Lower lobe of right lung (tissue), 2 donors: Measurements from ENCODE around the gene DCLK1. TPM values are rescaled to one million over a fixed set of nuclear protein-coding genes. Genes with fewer than 3 reads are reported as not detected.
"Not testable (repeated sequence)": the region's sequence is repeated elsewhere in the genome, so short reads cannot be mapped to it uniquely, and the experiment has no call there.

Source experiments
- ATAC-seq, 2 donors: fragments of 200-7000 bp; cut with Tn5 transposase; one replicate each; pipeline ENCODE4 v1.9.1; 2020 to 2022; ENCODE audit warnings: mild to moderate bottlenecking in 2 of 2, moderate library complexity in 2 of 2
- DNase-seq: peaks from one replicate; pipeline ENCODE4 v3.0.0-alpha.2; 2020
- H3K27ac ChIP-seq: fragments of 200-600 bp; one replicate; pipeline ENCODE4 v1.8.0; 2022
- H3K27me3 ChIP-seq: fragments of 200-600 bp; one replicate; pipeline ENCODE4 v1.8.0; 2022; ENCODE audit warnings: low read depth
- H3K36me3 ChIP-seq: fragments of 200-600 bp; one replicate; pipeline ENCODE4 v1.8.0; 2022; ENCODE audit warnings: mild to moderate bottlenecking
- H3K4me1 ChIP-seq: fragments of 200-600 bp; one replicate; pipeline ENCODE4 v1.8.0; 2022
- H3K4me3 ChIP-seq: fragments of 200-600 bp; one replicate; pipeline ENCODE4 v1.8.0; 2022; ENCODE audit warnings: mild to moderate bottlenecking
- H3K9me3 ChIP-seq: fragments of 200-600 bp; one replicate; pipeline ENCODE4 v1.8.0; 2022
- CTCF ChIP-seq: fragments of 200-600 bp; IDR thresholded peaks from one replicate; pipeline ENCODE4 v1.8.0; 2022; ENCODE audit warnings: antibody characterized with exemption, mild to moderate bottlenecking
- intact Hi-C: fragments of 100-400 bp; cut with DNase I; formaldehyde crosslinking; loops from one replicate; pipeline ENCODE4 v1.11.0; 2022
- total RNA-seq: library from RNA; stranded (reverse); fragmentation: NEBNext Ultra II Directional; extraction: Animal tissue kit (Norgen Biotek cat#: 25700); gene quantifications from one replicate; pipeline ENCODE4 v1.2.1, GENCODE V29; 2021
- donor health status: DM: no; HTN: yes; CAD: no; lungs with severe emphysema.

Gene DCLK1
- total RNA-seq, 1 donor from 2014 or later = 10.4 TPM

GRCh38 chr13:35990196-35990595 lies 141.0 kb downstream of the DCLK1 start:
- Histone ChIP-seq H3K36me3 (no peaks in the 10 kb centered on the region), H3K27ac (no peak overlapping the region), H3K27me3 (no peaks in the 10 kb centered on the region), H3K4me1 (no peaks in the 10 kb centered on the region), H3K9me3 (no peaks in the 10 kb centered on the region), H3K4me3 (no peak overlapping the region)
- ATAC-seq (no peak), DNase-seq (no peak)
- intact Hi-C loops = no loop called here
- no peak for TF ChIP-seq CTCF

GRCh38 chr13:35988648-35989081 lies 142.5 kb downstream of the DCLK1 start:
- no peak overlapping the region for H3K27ac ChIP-seq
- intact Hi-C loops = no loop called here
- H3K4me3 ChIP-seq = no peak overlapping the region
- DNase-seq (no peak), ATAC-seq (no peak)
- no peaks in the 10 kb centered on the region for H3K9me3 ChIP-seq
- H3K27me3 ChIP-seq = no peaks in the 10 kb centered on the region
- no peaks in the 10 kb centered on the region for H3K36me3 ChIP-seq
- TF ChIP-seq CTCF = no peak
- H3K4me1 ChIP-seq = no peaks in the 10 kb centered on the region

- peak; percentile 50 to 71 for ATAC-seq
- no peaks in the 10 kb centered on the region for H3K9me3 ChIP-seq
- intact Hi-C loops = no loop called here
- no peaks in the 10 kb centered on the region for H3K27me3 ChIP-seq
- no peak for TF ChIP-seq CTCF
- DNase-seq = peak; percentile 53
- no peaks in the 10 kb centered on the region for H3K36me3 ChIP-seq
- H3K27ac ChIP-seq = no peak overlapping the region
- no peak overlapping the region for H3K4me3 ChIP-seq
- no peaks in the 10 kb centered on the region for H3K4me1 ChIP-seq
Observed at GRCh38 chr13:35987572-35988513, 143.3 kb downstream of the DCLK1 start.

GRCh38 chr13:35984776-35985453 lies 146.3 kb downstream of the DCLK1 start:
- TF ChIP-seq CTCF = no peak
- no peaks in the 10 kb centered on the region for H3K4me1 ChIP-seq
- DNase-seq (no peak), ATAC-seq (no peak)
- intact Hi-C loops = no loop called here
- no peak overlapping the region for H3K27ac ChIP-seq
- H3K36me3 ChIP-seq = no peaks in the 10 kb centered on the region
- no peaks in the 10 kb centered on the region for H3K27me3 ChIP-seq
- no peak overlapping the region for H3K4me3 ChIP-seq
- no peaks in the 10 kb centered on the region for H3K9me3 ChIP-seq

- H3K4me3 ChIP-seq = no peak overlapping the region
- intact Hi-C loops = no loop called here
- DNase-seq (no peak), ATAC-seq (no peak)
- no peaks in the 10 kb centered on the region for H3K27me3 ChIP-seq
- H3K36me3 ChIP-seq = no peaks in the 10 kb centered on the region
- no peaks in the 10 kb centered on the region for H3K9me3 ChIP-seq
- TF ChIP-seq CTCF = no peak
- no peaks in the 10 kb centered on the region for H3K4me1 ChIP-seq
- no peak overlapping the region for H3K27ac ChIP-seq
Observed at GRCh38 chr13:35984287-35984686, 146.9 kb downstream of the DCLK1 start.

- ATAC-seq, H3K4me3 ChIP-seq, intact Hi-C loops, H3K27ac ChIP-seq, H3K27me3 ChIP-seq, H3K36me3 ChIP-seq, DNase-seq, H3K9me3 ChIP-seq, H3K4me1 ChIP-seq: not testable (repeated sequence)
Observed at GRCh38 chr13:35983703-35984102, 147.5 kb downstream of the DCLK1 start.
